Mucosa of descending colon (tissue), 3 donors: ENCODE data around the gene B4GALT2. TPM values are rescaled to one million over a fixed set of nuclear protein-coding genes. Genes with fewer than 3 reads are reported as not detected.

Experiments used
- ATAC-seq: fragments of 200-7000 bp; cut with Tn5 transposase; one replicate; pipeline ENCODE4 v1.9.1; 2020; ENCODE audit warnings: mild to moderate bottlenecking, moderate library complexity
- DNase-seq, 3 donors: peaks; one replicate each; pipeline ENCODE4 v3.0.0-alpha.2; 2020
- H3K36me3 ChIP-seq: fragments of 200-600 bp; one replicate; pipeline ENCODE4 v1.8.0; 2021; ENCODE audit warnings: low read depth, mild to moderate bottlenecking
- H3K4me1 ChIP-seq: fragments of 200-600 bp; one replicate; pipeline ENCODE4 v1.8.0; 2021; ENCODE audit warnings: low read depth, mild to moderate bottlenecking
- H3K4me3 ChIP-seq: fragments of 200-600 bp; one replicate; pipeline ENCODE4 v1.8.0; 2021; ENCODE audit warnings: mild to moderate bottlenecking
- H3K9me3 ChIP-seq: fragments of 200-600 bp; one replicate; pipeline ENCODE4 v1.8.0; 2021; ENCODE audit warnings: mild to moderate bottlenecking
- intact Hi-C, 2 donors: fragments of 100-400 bp; cut with DNase I in 1 of 2; cut with micrococcal nuclease in 1 of 2; formaldehyde crosslinking; loops; one replicate each; pipeline versions ENCODE4 v1.11.0 to v1.11.1; 2022; cut with DNase I, micrococcal nuclease
- total RNA-seq, 3 donors: library from RNA; stranded (reverse); fragmentation: NEBNext Ultra II Directional in 2 of 3; extraction: Animal tissue kit (Norgen Biotek cat#: 25700) in 2 of 3; gene quantifications; one replicate each; pipeline versions ENCODE4 v1.2.1 to v1.2.4, GENCODE V29; 2021 to 2023
- TF ChIP-seq, protein P1 (sequence below): fragments of 200-600 bp; IDR thresholded peaks from one replicate; pipeline ENCODE4 v1.8.0; 2022; ENCODE audit warnings: antibody characterized with exemption, mild to moderate bottlenecking
- donor health status: DM: no; HTN: no; CAD: no; lungs with moderate emphysema.
- donor health status: DM: no; HTN: no; CAD: no.
- donor health status: DM: no; HTN: yes; CAD: no.

Gene B4GALT2
- total RNA-seq, 3 donors from 2014 or later = 20.0 to 33.6 (median 28.1) TPM

DNA sequence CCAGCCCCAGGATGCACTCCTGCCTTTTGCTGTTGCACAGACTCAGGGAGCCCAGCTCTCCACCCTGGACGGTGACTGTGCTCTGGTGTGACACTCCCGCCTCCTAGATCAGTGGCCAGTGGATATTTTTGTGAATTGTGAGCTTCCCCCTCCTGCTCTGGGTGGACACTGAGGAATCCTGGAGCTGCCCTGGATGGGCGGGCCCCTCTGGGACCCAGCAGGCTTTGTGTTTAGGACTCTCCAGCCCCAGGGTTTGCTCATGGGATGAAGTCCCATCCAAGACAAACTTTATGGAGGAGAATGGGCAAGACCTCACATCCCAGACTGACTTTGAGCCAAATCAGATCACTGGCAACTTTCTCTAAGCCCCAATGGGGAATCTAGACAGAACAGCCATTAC lies 36.2 kb downstream of the B4GALT2 start:
- DNase-seq (peak in 1 of 3 donors; percentile 36), ATAC-seq (peak; percentile 36)
- TF ChIP-seq, protein P1, sequence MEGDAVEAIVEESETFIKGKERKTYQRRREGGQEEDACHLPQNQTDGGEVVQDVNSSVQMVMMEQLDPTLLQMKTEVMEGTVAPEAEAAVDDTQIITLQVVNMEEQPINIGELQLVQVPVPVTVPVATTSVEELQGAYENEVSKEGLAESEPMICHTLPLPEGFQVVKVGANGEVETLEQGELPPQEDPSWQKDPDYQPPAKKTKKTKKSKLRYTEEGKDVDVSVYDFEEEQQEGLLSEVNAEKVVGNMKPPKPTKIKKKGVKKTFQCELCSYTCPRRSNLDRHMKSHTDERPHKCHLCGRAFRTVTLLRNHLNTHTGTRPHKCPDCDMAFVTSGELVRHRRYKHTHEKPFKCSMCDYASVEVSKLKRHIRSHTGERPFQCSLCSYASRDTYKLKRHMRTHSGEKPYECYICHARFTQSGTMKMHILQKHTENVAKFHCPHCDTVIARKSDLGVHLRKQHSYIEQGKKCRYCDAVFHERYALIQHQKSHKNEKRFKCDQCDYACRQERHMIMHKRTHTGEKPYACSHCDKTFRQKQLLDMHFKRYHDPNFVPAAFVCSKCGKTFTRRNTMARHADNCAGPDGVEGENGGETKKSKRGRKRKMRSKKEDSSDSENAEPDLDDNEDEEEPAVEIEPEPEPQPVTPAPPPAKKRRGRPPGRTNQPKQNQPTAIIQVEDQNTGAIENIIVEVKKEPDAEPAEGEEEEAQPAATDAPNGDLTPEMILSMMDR = no peak
- Histone ChIP-seq H3K36me3 (no peaks in the 10 kb centered on the region), H3K9me3 (no peaks in the 10 kb centered on the region), H3K4me3 (no peak overlapping the region), H3K4me1 (peaks cover 32% of the 10 kb centered on the region)
- intact Hi-C loops = no loop called here

DNA sequence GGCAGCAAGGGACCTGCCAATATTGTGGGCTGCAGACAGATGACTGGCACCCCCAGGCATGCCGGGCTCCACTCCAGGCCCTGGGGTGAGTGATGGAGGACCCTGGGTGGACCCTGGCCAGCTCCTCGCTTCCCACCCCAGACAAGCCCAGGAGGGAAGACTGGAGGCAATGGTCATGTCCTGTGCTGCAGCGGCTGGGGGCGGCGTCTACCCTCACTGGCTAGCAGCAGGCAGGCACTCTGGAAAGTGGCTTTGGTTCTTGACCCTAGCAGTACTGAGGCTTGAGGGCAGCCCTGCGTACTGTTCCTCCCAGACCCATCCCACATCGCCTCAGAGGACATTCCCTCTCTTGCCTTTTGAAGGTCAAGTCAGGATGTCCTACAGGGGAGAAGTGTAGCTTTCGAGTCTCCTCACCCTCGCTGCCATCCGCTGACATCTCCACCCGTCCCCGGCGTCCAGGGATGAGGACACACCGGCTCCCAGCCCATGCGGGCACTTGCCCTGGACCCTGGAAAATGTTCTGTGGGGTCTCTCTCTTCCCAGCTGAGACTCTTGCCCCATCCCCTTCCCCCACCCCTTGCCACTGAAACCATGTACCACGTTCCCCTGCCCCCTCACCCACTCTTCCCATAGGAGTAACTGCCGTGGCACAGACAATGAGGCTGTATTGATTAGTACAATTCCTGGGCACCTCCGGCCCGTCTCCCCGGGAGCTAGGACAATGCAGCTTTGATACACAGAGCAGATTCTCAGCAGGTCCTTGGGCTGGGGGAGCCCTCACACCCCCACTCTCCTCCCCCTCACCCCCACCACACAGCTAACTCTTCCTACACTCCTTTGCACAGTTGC lies 37.3 kb downstream of the B4GALT2 start:
- Histone ChIP-seq H3K4me1 (peaks cover 30% of the 10 kb centered on the region), H3K4me3 (no peak overlapping the region), H3K36me3 (no peaks in the 10 kb centered on the region), H3K9me3 (no peaks in the 10 kb centered on the region)
- intact Hi-C loops = no loop called here
- TF ChIP-seq, protein P1 = no peak
- peak in 1 of 3 donors; percentile 34 for DNase-seq
- ATAC-seq = no peak

DNA sequence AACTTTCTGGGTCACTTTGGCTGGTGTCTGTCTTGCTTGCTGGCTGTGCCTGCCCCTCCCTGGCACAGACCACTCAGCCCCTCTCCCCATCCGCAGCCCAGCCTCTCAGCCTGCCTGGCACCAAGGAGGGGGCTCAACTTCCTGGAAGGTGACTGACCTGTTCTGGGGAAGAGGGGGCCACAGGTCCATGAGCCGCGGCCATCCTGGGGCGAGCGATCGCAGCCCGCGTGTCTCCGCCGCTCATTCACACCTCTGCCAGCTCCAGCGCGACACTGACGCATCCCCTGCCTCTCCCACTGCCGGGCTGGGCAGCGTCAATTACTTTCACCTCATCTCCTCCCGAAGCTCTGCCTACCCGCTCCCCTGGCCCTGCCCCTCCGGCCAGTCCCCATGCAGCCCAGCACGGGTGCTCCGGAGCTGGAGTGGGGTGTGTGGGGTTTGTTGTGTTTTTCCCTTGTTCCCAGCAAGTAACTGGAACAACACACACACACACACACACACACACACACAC lies 37.9 kb downstream of the B4GALT2 start:
- Histone ChIP-seq H3K9me3 (no peaks in the 10 kb centered on the region), H3K4me3 (no peak overlapping the region), H3K4me1 (peaks cover 24% of the 10 kb centered on the region), H3K36me3 (no peaks in the 10 kb centered on the region)
- TF ChIP-seq, protein P1 = no peak
- intact Hi-C loops = no loop called here
- DNase-seq = no peak
- no peak for ATAC-seq

DNA sequence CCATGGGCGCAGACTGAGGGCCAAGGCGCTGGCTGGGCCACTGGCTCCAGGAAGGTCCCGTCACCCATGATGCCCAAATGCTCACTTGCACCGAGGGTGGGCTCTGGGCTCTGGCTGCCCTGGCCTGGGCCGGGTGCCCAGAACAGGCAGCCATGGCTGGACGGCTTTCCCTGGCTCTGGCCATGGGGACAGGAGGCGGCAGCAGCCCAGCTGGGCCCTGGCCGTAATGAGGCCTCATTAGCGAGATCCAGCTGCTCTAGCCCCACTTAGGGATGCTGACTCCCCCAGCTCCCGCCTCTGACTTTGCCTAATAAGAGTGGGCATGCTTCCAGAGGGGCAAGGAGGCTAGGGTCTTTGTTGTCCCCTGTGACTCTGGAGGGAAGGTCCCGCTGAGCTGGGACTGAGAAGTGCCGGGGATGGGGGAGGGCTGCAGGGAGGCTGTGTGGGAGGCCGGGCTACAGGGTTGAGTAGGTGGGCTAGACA lies 40.5 kb downstream of the B4GALT2 start:
- DNase-seq = no peak
- no peak for ATAC-seq
- H3K9me3 ChIP-seq = no peaks in the 10 kb centered on the region
- H3K4me3 ChIP-seq = no peak overlapping the region
- H3K4me1 ChIP-seq = peaks cover 3% of the 10 kb centered on the region
- H3K36me3 ChIP-seq = no peaks in the 10 kb centered on the region
- TF ChIP-seq, protein P1 = no peak
- intact Hi-C loops = no loop called here

DNA sequence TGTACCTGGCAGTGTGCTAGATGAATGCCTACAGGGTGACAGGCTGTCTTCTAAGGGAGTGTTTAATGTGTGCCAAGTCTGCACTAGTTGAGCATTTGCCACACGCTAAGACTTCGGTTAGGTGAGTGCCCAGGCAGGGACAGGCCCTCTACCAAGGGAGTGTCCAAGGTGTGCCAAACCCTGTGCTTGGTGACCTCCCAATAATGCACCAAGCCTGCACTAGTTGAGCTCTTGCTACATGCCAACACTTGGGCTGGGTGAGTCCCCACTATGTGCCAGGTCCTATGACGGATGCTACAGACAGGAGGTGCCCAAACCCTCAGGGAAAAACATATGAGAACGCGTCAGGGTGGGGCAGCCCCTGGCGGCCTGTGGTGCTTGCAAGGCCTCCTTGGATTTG lies 41.5 kb downstream of the B4GALT2 start:
- H3K36me3 ChIP-seq = no peaks in the 10 kb centered on the region
- DNase-seq (no peak), ATAC-seq (no peak)
- no peaks in the 10 kb centered on the region for H3K9me3 ChIP-seq
- peaks cover 4% of the 10 kb centered on the region for H3K4me1 ChIP-seq
- H3K4me3 ChIP-seq = no peak overlapping the region
- intact Hi-C loops = no loop called here
- TF ChIP-seq, protein P1 = no peak
